ENCODE data around the gene ENSA.
A peak's percentile ranks its signal among the peaks of the same experiment; 100 is the strongest.

The ENSA gene

GRCh38 chr1:150578272-150579109 is 50.9 kb downstream of the ENSA start:
- TF ChIP-seq CTCF (conservative IDR thresholded peaks at IDR 0.05; ENCODE audit: control insufficient read depth, insufficient read depth, low read depth, low read length) = no peak
- peak overlapping the region; percentile 86 for H3K4me3 ChIP-seq (ENCODE audit: control insufficient read depth, low read depth, low read length)
- DNase-seq (ENCODE audit: low read depth) = peak; percentile 92

- no peak for TF ChIP-seq CTCF (conservative IDR thresholded peaks at IDR 0.05; ENCODE audit: control insufficient read depth, insufficient read depth, low read depth, low read length)
Observed at GRCh38 chr1:150577557-150578271, 51.7 kb downstream of the ENSA start.

DNA sequence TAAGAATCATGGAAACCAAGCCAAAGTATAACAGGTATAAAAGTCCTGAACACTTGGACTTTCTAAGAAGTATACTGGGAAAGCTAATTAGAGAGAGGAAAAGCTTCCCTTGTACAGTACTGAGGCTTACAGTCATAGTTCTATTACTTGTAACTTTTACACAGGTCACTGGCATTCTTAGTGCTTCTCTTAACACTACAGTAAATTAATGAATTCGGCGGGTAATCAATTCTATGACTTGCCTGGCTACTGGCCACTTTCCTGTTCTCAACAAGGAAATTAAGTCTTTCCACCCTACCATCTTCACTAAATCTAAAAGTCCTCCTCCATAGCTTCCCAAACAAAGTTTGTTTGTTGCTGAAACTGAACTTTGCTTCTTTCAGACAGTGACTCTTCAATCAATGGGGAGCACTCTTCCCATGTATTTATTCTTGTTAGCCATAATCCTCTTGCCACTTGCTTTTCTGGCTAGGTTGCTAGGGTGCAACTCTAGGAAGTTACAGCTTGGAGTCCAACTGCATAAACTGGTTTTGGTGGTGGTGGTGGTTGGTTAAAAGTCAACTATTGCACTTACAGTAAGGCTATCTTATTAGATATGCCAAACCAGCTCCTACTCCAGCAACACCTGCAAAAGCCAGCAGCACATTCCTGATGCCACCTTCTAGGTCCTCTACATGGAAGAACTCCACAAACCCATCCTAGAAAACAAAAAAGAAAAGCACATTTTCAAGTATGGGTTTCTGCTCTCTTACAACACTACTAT is 52.4 kb downstream of the ENSA start:
- peak overlapping the region; percentile 86 for H3K4me3 ChIP-seq (ENCODE audit: control insufficient read depth, low read depth, low read length)
- no peak for TF ChIP-seq CTCF (conservative IDR thresholded peaks at IDR 0.05; ENCODE audit: control insufficient read depth, insufficient read depth, low read depth, low read length)
- DNase-seq (ENCODE audit: low read depth) = no peak

More at GRCh38 chr1:150577557-150578271, 51.7 kb downstream of the ENSA start:
- H3K4me3 ChIP-seq (ENCODE audit: control insufficient read depth, low read depth, low read length) = peak overlapping the region; percentile 86
- DNase-seq (ENCODE audit: low read depth) = peak; percentile 41

GRCh38 chr1:150576367-150576711 is 53.1 kb downstream of the ENSA start:
- no peak for TF ChIP-seq CTCF (conservative IDR thresholded peaks at IDR 0.05; ENCODE audit: control insufficient read depth, insufficient read depth, low read depth, low read length)
- peak overlapping the region; percentile 86 for H3K4me3 ChIP-seq (ENCODE audit: control insufficient read depth, low read depth, low read length)
- no peak for DNase-seq (ENCODE audit: low read depth)

DNA sequence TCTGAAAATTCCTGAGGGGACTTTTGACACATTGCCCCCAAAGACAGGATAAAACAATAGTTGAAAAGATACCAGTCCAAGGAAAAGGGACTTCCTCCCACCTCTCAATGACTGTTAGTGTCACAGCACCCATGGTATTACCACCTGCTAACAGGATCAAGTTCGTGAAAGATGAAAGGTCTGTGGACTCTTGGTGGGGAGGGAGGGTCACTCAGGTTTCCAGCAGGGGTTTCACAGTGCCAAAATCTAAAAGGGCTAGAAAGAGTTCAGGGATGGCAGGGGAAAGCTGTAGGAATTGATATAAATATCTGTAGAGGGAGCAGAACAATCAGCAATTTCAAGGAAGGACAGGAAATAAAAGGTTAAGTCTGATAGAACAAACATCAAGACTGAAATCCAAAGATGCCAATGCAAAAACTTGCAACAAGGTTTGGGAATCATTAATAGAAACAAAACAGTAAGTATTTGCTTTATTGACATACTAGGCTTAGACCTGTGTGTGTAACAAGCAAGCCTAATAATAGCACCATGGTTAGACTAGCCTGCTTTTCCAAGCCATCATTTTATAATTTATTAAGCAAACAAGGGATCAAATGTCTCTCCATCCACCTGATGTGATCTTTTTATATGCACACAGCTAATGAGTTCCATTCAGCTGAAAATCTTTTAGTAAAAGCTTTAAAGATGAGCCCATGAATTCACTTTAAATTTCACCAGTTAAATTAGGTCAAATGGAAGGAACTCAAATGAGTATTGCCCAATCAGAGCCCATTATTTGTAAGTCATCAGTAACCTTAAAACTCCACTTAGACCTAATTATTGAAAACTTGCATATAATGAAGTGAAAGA is 53.7 kb downstream of the ENSA start:
- no peak for TF ChIP-seq CTCF (conservative IDR thresholded peaks at IDR 0.05; ENCODE audit: control insufficient read depth, insufficient read depth, low read depth, low read length)
- H3K4me3 ChIP-seq (ENCODE audit: control insufficient read depth, low read depth, low read length) = peak overlapping the region; percentile 86
- DNase-seq (ENCODE audit: low read depth) = peak; percentile 43

GRCh38 chr1:150575072-150575489 is 54.3 kb downstream of the ENSA start:
- no peak for TF ChIP-seq CTCF (conservative IDR thresholded peaks at IDR 0.05; ENCODE audit: control insufficient read depth, insufficient read depth, low read depth, low read length)

More at GRCh38 chr1:150575072-150575489, 54.3 kb downstream of the ENSA start:
- H3K4me3 ChIP-seq (ENCODE audit: control insufficient read depth, low read depth, low read length) = peak overlapping the region; percentile 86
- no peak for DNase-seq (ENCODE audit: low read depth)

Measured in fibroblast of mammary gland (primary cell).